ENCODE results near the gene KLHDC8B.

DNA sequence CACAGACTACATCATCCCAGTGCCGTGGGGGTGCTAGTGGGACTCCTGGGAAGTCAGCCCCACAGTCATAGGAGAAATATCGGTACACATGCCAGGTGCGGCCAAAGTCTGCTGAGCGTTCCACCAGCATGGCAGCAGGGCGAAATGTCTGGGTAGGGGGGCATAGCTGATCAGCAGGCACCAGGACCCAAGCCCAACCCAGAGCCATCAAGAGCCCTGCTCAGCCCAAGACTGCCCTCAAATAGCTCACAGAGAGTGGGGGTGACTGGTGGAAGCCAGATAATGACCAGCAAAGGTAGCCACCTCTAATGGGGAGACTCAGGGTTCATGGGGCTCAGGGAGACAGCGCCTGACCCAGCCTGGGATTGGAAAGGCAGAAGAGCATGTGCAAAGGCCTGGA lies 39.8 kb upstream of the KLHDC8B start:
- TF ChIP-seq, protein P1, sequence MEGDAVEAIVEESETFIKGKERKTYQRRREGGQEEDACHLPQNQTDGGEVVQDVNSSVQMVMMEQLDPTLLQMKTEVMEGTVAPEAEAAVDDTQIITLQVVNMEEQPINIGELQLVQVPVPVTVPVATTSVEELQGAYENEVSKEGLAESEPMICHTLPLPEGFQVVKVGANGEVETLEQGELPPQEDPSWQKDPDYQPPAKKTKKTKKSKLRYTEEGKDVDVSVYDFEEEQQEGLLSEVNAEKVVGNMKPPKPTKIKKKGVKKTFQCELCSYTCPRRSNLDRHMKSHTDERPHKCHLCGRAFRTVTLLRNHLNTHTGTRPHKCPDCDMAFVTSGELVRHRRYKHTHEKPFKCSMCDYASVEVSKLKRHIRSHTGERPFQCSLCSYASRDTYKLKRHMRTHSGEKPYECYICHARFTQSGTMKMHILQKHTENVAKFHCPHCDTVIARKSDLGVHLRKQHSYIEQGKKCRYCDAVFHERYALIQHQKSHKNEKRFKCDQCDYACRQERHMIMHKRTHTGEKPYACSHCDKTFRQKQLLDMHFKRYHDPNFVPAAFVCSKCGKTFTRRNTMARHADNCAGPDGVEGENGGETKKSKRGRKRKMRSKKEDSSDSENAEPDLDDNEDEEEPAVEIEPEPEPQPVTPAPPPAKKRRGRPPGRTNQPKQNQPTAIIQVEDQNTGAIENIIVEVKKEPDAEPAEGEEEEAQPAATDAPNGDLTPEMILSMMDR (IDR thresholded peaks at IDR 0.05 in 2 of 3, conservative IDR thresholded peaks at IDR 0.05 in 1 of 3; ENCODE audit: control insufficient read depth in 2 of 3, extremely low read depth in 1 of 3, insufficient read depth in 1 of 3, low read depth in 3 of 3, low read length in 3 of 3), result no peak
- TF ChIP-seq, protein P2, sequence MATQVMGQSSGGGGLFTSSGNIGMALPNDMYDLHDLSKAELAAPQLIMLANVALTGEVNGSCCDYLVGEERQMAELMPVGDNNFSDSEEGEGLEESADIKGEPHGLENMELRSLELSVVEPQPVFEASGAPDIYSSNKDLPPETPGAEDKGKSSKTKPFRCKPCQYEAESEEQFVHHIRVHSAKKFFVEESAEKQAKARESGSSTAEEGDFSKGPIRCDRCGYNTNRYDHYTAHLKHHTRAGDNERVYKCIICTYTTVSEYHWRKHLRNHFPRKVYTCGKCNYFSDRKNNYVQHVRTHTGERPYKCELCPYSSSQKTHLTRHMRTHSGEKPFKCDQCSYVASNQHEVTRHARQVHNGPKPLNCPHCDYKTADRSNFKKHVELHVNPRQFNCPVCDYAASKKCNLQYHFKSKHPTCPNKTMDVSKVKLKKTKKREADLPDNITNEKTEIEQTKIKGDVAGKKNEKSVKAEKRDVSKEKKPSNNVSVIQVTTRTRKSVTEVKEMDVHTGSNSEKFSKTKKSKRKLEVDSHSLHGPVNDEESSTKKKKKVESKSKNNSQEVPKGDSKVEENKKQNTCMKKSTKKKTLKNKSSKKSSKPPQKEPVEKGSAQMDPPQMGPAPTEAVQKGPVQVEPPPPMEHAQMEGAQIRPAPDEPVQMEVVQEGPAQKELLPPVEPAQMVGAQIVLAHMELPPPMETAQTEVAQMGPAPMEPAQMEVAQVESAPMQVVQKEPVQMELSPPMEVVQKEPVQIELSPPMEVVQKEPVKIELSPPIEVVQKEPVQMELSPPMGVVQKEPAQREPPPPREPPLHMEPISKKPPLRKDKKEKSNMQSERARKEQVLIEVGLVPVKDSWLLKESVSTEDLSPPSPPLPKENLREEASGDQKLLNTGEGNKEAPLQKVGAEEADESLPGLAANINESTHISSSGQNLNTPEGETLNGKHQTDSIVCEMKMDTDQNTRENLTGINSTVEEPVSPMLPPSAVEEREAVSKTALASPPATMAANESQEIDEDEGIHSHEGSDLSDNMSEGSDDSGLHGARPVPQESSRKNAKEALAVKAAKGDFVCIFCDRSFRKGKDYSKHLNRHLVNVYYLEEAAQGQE (IDR thresholded peaks at IDR 0.05; ENCODE audit: low read depth, low read length), result no peak
- TF ChIP-seq POLR2AphosphoS5 (IDR thresholded peaks at IDR 0.05; ENCODE audit: low read length) (no peak), MYC (IDR thresholded peaks at IDR 0.05; ENCODE audit: insufficient read depth, insufficient read length, insufficient replicate concordance, low read length, severe bottlenecking) (no peak), NFIC (IDR thresholded peaks at IDR 0.05; ENCODE audit: low read depth, low read length) (no peak), RAD21 (IDR thresholded peaks at IDR 0.05; ENCODE audit: insufficient read depth, low read depth, low read length) (no peak), POLR2A (IDR thresholded peaks at IDR 0.05; ENCODE audit: low read depth, low read length) (no peak), SIN3A (IDR thresholded peaks at IDR 0.05; ENCODE audit: low read depth, low read length) (no peak), BHLHE40 (IDR thresholded peaks at IDR 0.05; ENCODE audit: borderline replicate concordance in 1 of 2, low read depth in 2 of 2, low read length in 1 of 2) (no peak)
- TF ChIP-seq, protein P3, sequence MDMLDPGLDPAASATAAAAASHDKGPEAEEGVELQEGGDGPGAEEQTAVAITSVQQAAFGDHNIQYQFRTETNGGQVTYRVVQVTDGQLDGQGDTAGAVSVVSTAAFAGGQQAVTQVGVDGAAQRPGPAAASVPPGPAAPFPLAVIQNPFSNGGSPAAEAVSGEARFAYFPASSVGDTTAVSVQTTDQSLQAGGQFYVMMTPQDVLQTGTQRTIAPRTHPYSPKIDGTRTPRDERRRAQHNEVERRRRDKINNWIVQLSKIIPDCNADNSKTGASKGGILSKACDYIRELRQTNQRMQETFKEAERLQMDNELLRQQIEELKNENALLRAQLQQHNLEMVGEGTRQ (IDR thresholded peaks at IDR 0.05; ENCODE audit: borderline replicate concordance, low read depth, low read length), result no peak

Data from GM12878 (cell line).